Occipital lobe (tissue), 2 donors: ENCODE measurements around the gene PAQR3. TPM values are rescaled to one million over a fixed set of nuclear protein-coding genes. Genes with fewer than 3 reads are reported as not detected.
"Not testable (repeated sequence)": the region's sequence is repeated elsewhere in the genome, so short reads cannot be mapped to it uniquely, and the experiment has no call there.

ENCODE experiments used
- DNase-seq: peaks from one replicate; lab custom pipeline; 2025; lab: John Stamatoyannopoulos, UW
- total RNA-seq: library from RNA; depleted of rRNA; stranded (reverse); fragments of >200 nt; gene quantifications from one replicate; pipeline ENCODE4 v1.2.3, GENCODE V29; 2014

PAQR3 gene
- total RNA-seq, 1 donor from 2014 or later: 51.8 TPM

- DNase-seq: no peak
Observed at GRCh38 chr4:78928835-78929234, 10.4 kb downstream of the PAQR3 start.

DNA sequence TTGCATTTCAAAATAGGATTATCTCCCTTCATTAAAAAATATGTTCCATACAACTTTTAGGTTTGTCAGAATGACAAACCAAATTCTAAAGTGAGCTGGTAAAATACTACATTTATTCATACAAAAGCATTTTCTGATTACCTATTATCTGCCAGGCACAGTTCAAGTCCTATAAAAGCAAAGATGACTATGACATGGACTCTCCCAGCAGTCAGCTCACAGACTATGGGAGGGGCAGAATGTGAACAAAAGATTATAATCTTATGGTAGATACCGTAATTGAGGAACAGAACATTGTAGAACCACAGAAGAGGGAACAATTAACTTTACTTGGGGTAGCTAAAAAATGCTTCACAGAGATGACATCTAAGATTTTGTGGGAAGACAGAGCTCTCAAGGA is 12.4 kb downstream of the PAQR3 start:
- DNase-seq: no peak

- no peak for DNase-seq
Observed at GRCh38 chr4:78923464-78924312, 15.6 kb downstream of the PAQR3 start.

GRCh38 chr4:78922207-78922606 is 17.0 kb downstream of the PAQR3 start:
- no peak for DNase-seq

DNA sequence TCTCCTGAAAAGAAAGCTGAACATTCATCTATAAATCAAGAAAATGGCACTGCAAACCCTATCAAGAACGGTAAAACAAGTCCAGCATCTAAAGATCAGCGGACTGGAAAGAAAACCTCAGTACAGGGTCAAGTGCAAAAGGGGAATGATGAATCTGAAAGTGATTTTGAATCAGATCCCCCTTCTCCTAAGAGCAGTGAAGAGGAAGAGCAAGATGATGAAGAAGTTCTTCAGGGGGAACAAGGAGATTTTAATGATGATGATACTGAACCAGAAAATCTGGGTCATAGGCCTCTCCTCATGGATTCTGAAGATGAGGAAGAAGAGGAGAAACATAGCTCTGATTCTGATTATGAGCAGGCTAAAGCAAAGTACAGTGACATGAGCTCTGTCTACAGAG is 28.6 kb downstream of the PAQR3 start:
- DNase-seq: no peak

- DNase-seq: not testable (repeated sequence)
Observed at GRCh38 chr4:78908974-78909373, 30.3 kb downstream of the PAQR3 start.

- DNase-seq: no peak
Observed at GRCh38 chr4:78907638-78908037, 31.6 kb downstream of the PAQR3 start.

DNA sequence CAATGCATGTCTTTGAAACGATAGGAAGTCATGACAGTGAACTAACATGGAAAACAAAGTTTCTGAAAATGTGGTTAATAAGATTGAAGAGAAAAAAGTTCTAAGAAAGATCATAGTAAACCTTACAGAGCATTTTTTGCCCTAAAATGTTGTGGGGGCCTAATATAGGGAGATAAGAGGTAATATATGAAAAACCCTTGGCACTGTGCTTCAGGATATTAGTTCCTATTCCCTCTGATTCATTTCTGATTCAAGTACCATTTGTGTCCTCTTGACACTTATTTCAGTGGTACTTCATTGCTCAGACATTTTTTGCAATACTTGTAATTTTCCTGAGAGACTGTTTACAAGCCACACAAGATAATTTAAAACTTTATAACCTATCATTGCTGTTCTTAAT is 35.1 kb downstream of the PAQR3 start:
- no peak for DNase-seq

GRCh38 chr4:78902298-78902697 is 36.9 kb downstream of the PAQR3 start:
- DNase-seq: no peak

DNA sequence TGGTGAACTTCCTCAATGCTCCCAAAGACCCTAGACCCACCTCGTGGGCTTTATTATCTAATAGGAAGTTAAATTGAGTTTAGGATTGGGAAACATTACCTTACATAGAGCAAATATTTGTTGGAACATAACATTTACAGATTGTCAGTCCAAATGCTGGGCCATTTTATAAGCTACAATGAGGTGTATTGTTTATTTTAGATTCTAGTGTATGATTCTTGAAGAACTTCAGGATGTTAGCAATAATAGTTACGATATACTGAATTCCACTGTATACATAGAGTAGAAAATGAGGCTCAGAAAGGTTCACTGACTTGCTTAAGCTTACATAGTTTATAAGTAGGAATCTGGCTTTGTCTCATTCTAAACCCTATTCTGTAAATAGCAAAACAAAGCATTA is 37.4 kb downstream of the PAQR3 start:
- no peak for DNase-seq

DNA sequence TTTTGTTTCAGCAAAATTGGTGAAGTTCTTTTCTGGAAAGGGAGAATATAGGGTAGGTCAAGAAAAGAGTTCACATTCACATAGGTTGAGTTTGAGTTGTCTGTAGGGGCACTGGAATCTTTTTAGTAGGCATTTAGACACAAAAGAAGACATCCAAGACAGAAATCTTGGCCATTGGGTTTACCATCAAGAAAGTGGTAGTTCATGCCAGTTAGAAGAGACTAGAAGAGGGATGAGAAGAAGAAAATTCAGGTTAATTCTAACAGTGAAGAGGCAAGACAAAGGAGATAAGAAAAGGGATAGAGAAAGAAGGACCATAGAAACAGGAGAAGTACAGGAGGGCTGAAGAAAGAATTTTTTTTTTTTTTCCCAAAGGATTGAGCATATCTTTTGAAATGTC is 39.9 kb downstream of the PAQR3 start:
- DNase-seq: no peak

GRCh38 chr4:78889955-78890354 is 49.3 kb downstream of the PAQR3 start:
- no peak for DNase-seq

- no peak for DNase-seq
Observed at GRCh38 chr4:78885598-78885997, 53.6 kb downstream of the PAQR3 start.

DNA sequence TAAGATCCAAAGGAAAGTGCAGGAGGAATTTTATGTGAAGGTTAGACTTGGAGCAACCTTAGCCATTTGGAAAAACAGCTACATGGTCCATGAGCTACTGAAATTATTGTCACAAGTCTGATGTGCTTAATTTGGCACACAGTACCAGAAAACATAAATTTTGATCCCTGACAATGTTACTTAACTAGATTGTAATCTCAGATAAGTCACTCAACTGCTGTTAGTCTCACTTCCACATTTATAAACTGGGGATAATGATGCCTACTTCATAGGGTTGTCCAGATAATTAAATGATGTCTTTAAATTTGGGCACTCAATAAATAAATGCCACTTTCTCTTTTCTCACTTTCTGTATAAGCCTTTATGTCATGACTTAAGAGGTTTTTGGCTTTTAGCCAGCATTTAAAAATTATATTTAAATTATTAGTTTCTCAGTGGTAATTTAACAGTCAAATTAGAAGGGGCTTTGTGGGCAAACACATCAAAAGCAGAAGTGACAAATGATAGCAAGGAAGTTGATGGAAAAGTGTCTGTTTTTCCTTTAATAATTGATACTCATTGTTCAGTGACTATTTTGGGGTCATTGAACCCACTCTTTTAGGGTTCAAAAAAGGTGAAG is 58.3 kb downstream of the PAQR3 start:
- no peak for DNase-seq

- DNase-seq: no peak
Observed at GRCh38 chr4:78878031-78878430, 61.2 kb downstream of the PAQR3 start.

GRCh38 chr4:78876568-78877320 is 62.5 kb downstream of the PAQR3 start:
- DNase-seq: no peak

DNA sequence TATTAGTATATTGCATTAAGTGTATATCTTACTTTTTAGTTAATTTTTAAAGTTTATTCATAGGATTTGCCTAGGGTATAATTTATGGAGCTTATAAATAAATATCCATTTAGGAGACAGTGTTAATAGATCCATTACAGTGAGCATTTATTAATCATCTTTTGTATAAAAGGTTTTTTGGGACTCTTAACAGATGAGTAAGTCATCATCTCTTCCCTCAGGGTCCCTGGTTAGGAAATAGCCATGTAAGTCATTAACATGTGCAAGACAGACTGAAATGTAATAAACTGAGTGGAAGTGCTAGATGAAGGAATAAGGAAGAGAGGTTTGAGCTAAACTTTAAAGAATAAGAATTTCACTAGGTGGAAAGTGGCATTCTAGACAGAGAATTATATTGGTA is 69.2 kb downstream of the PAQR3 start:
- DNase-seq: no peak

DNA sequence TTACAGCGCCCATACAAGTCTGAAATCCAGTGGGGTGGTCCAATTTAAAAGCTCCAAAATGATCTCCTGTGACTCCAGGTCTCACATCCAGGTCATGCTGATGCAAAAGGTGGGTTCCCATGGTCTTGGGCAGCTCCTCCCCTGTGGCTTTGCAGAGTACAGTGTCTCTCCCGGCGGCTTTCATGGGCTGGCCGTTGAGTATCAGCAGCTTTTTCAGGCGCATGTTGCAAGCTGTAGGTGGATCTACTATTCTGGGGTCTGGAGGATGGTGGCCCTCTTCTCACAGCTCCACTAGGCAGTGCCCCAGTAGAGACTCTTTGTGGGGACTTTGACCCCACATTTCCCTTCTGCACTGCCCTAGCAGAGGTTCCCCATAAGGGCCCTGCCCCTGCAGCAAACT is 70.5 kb downstream of the PAQR3 start:
- not testable (repeated sequence) for DNase-seq

DNA sequence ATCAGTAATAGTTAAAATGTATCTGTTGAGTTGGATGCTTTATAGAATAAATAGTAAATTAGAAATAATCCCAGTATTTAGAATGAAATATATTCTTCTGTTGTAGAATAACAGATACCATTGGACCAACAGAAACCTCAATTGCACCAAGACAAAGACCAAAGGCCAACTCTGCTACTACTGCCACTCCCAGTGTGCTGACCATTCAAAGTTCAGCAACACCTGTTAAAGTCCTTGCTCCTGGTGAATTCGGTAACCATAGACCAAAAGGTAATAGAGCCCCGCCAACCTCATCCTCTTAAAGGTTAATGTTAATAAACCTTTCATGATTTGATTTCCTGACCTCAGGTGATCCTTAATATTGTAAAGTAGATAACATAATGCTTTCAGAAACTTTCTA is 73.8 kb downstream of the PAQR3 start:
- DNase-seq: no peak

DNA sequence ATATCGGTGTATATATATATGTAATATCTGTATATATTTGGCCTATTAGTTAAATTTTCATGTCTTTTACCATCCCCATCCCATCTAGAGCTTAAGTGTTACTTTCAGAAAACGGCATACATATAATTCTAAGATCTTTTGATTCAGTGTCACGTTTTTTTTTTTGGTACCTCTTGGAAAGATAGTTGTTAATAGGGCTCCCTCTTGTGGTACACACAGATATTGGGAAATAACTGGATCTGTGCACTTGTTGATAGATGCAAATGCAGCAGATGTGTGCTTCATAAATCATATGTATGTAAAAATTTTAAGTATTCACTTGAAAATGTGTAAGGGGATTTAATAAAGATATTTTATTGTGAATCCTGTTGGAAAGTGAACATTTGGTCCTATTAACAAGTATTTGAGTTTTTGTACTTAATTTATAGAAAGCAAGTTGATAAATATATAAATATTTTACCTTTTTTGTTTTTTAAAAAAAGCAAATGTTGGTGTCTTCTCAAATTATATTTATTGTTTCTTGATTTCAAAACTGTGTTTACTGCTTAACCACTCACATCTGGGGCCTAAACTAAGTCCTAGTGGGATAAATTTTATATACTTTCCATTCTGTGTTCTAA is 74.7 kb downstream of the PAQR3 start:
- no peak for DNase-seq

GRCh38 chr4:78863991-78864390 is 75.2 kb downstream of the PAQR3 start:
- no peak for DNase-seq
